ENCODE measurements around the gene RHBDF1.
"Not testable (repeated sequence)": the region's sequence is repeated elsewhere in the genome, so short reads cannot be mapped to it uniquely, and the experiment has no call there.

The RHBDF1 gene

GRCh38 chr16:37511-37910, 34.9 kb downstream of the RHBDF1 start:
- in situ Hi-C loops (cut with MboI; ENCODE audit: low sequenced_read_pairs), result no loop called here

GRCh38 chr16:36336-36984, 36.0 kb downstream of the RHBDF1 start:
- in situ Hi-C loops (cut with MboI; ENCODE audit: low sequenced_read_pairs), result no loop called here

GRCh38 chr16:35678-36305, 36.6 kb downstream of the RHBDF1 start:
- in situ Hi-C loops (cut with MboI; ENCODE audit: low sequenced_read_pairs), result no loop called here

- in situ Hi-C loops (cut with MboI; ENCODE audit: low sequenced_read_pairs), result no loop called here
Measured at GRCh38 chr16:35011-35677, 37.3 kb downstream of the RHBDF1 start.

- in situ Hi-C loops (cut with MboI; ENCODE audit: low sequenced_read_pairs), result no loop called here
Measured at GRCh38 chr16:34648-34987, 37.8 kb downstream of the RHBDF1 start.

GRCh38 chr16:33877-34647, 38.4 kb downstream of the RHBDF1 start:
- in situ Hi-C loops (cut with MboI; ENCODE audit: low sequenced_read_pairs), result no loop called here

- in situ Hi-C loops (cut with MboI; ENCODE audit: low sequenced_read_pairs), result not testable (repeated sequence)
Measured at GRCh38 chr16:33154-33876, 39.1 kb downstream of the RHBDF1 start.

GRCh38 chr16:30627-31026, 41.8 kb downstream of the RHBDF1 start:
- in situ Hi-C loops (cut with MboI; ENCODE audit: low sequenced_read_pairs), result not testable (repeated sequence)

- in situ Hi-C loops (cut with MboI; ENCODE audit: low sequenced_read_pairs), result not testable (repeated sequence)
Measured at GRCh38 chr16:25926-26348, 46.5 kb downstream of the RHBDF1 start.

- in situ Hi-C loops (cut with MboI; ENCODE audit: low sequenced_read_pairs), result not testable (repeated sequence)
Measured at GRCh38 chr16:24151-24550, 48.3 kb downstream of the RHBDF1 start.

GRCh38 chr16:20886-21285, 51.5 kb downstream of the RHBDF1 start:
- in situ Hi-C loops (cut with MboI; ENCODE audit: low sequenced_read_pairs), result not testable (repeated sequence)

GRCh38 chr16:17062-17765, 55.2 kb downstream of the RHBDF1 start:
- in situ Hi-C loops (cut with MboI; ENCODE audit: low sequenced_read_pairs), result not testable (repeated sequence)

GRCh38 chr16:10772-11171, 61.7 kb downstream of the RHBDF1 start:
- in situ Hi-C loops (cut with MboI; ENCODE audit: low sequenced_read_pairs), result not testable (repeated sequence)

GRCh38 chr16:9903-10665, 62.3 kb downstream of the RHBDF1 start:
- in situ Hi-C loops (cut with MboI; ENCODE audit: low sequenced_read_pairs), result no loop called here
